NCI-H2196 (cell line): Measurements from ENCODE around the gene PLEKHJ1.
"Not testable (repeated sequence)": the region's sequence is repeated elsewhere in the genome, so short reads cannot be mapped to it uniquely, and the experiment has no call there.

Experiments
- DNase-seq: peaks from one replicate; lab custom pipeline; 2025; ENCODE audit not compliant: unreplicated experiment; lab: John Stamatoyannopoulos, UW

PLEKHJ1 gene

GRCh38 chr19:2236314-2237050 is at the start of gene PLEKHJ1, which contains the start of gene SF3A2:
TSS of gene PLEKHJ1 (minus strand) at chr19:2236329. CDS start at chr19:2236248, 81 bp downstream.
TSS of gene SF3A2 (plus strand) at chr19:2236824. CDS start at chr19:2243419, 6,595 bp downstream.
- DNase-seq, result peak; percentile 97

- DNase-seq, result no peak
These were observed 47.8 kb upstream of the PLEKHJ1 start for GRCh38 chr19:2283835-2284507.

- DNase-seq, result no peak
These were observed 46.7 kb upstream of the PLEKHJ1 start for GRCh38 chr19:2282862-2283237.

- no peak for DNase-seq
These were observed 46.1 kb upstream of the PLEKHJ1 start, which contains the start of gene PEAK3 for GRCh38 chr19:2282062-2282861. TSS of gene PEAK3 (minus strand) at chr19:2282175. CDS start at chr19:2280931, 1,244 bp downstream.

GRCh38 chr19:2281265-2282061 is 45.3 kb upstream of the PLEKHJ1 start:
- not testable (repeated sequence) for DNase-seq

- no peak for DNase-seq
These were observed 44.6 kb upstream of the PLEKHJ1 start for GRCh38 chr19:2280633-2281264.

- DNase-seq, result no peak
These were observed 42.5 kb upstream of the PLEKHJ1 start for GRCh38 chr19:2278459-2279158.

- DNase-seq, result no peak
These were observed 41.0 kb upstream of the PLEKHJ1 start for GRCh38 chr19:2277138-2277537.

GRCh38 chr19:2276429-2276986 is 40.4 kb upstream of the PLEKHJ1 start:
- DNase-seq, result no peak

GRCh38 chr19:2275588-2276428 is 39.7 kb upstream of the PLEKHJ1 start:
- DNase-seq, result no peak

GRCh38 chr19:2274931-2275535 is 38.9 kb upstream of the PLEKHJ1 start:
- DNase-seq, result peak; percentile 73

- no peak for DNase-seq
These were observed 38.1 kb upstream of the PLEKHJ1 start for GRCh38 chr19:2274185-2274711.

GRCh38 chr19:2273356-2274184 is 37.4 kb upstream of the PLEKHJ1 start:
- DNase-seq, result peak; percentile 83

- no peak for DNase-seq
These were observed 35.3 kb upstream of the PLEKHJ1 start for GRCh38 chr19:2271234-2272103.

GRCh38 chr19:2270423-2271233 is 34.5 kb upstream of the PLEKHJ1 start:
- peak; percentile 34 for DNase-seq
